ENCODE data around the gene PHF12. TPM values are rescaled to one million over a fixed set of nuclear protein-coding genes. Genes with fewer than 3 reads are reported as not detected.

The PHF12 gene
- total RNA-seq, 1 donor from 2014 or later, result 56.1 TPM

GRCh38 chr17:28888832-28889231, 62.5 kb downstream of the PHF12 start:
- Mint-ChIP-seq H3K9me3 (ENCODE audit: unreplicated experiment) (no peaks in the 10 kb centered on the region), H3K4me1 (ENCODE audit: unreplicated experiment) (peaks cover 48% of the 10 kb centered on the region), H3K36me3 (ENCODE audit: low read depth, unreplicated experiment) (peaks cover 25% of the 10 kb centered on the region), H3K4me3 (ENCODE audit: unreplicated experiment) (no peak overlapping the region), H3K27ac (ENCODE audit: unreplicated experiment) (no peak overlapping the region), H3K27me3 (ENCODE audit: unreplicated experiment) (peaks cover 7% of the 10 kb centered on the region)
- TF ChIP-seq, protein P1, sequence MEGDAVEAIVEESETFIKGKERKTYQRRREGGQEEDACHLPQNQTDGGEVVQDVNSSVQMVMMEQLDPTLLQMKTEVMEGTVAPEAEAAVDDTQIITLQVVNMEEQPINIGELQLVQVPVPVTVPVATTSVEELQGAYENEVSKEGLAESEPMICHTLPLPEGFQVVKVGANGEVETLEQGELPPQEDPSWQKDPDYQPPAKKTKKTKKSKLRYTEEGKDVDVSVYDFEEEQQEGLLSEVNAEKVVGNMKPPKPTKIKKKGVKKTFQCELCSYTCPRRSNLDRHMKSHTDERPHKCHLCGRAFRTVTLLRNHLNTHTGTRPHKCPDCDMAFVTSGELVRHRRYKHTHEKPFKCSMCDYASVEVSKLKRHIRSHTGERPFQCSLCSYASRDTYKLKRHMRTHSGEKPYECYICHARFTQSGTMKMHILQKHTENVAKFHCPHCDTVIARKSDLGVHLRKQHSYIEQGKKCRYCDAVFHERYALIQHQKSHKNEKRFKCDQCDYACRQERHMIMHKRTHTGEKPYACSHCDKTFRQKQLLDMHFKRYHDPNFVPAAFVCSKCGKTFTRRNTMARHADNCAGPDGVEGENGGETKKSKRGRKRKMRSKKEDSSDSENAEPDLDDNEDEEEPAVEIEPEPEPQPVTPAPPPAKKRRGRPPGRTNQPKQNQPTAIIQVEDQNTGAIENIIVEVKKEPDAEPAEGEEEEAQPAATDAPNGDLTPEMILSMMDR (IDR thresholded peaks at IDR 0.05; ENCODE audit: unreplicated experiment), result no peak
- no peak for DNase-seq (ENCODE audit: low spot score)

DNA sequence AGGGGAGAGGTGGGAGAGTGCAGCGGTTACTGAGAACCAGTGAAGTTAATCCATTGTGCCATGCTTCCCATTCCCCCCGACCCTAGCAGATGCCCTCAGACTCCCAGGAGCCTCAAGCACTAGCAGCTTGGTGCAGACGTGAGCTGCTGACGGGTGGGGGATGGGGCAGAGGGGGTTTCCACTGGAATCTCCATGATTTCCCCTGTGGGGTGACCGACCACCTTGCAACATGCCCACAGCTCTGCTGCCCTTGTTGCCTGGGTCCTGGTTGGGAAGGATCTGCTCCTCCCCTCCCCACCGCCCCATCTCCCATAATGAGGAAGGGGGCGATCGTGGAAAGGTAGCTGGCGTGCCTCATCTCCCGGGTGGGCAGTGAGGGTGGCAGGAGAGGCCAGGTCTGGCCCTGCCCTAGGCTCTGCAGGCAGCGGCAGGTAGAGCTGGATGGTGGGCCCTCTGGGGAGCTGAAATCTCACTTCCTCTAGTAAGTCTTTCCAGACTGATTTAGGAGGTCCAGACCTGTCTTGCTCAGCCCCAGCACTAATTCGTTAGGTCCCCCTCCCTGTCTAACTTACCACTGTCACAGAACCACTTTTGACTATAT, 63.3 kb downstream of the PHF12 start:
- H3K4me3 Mint-ChIP-seq (ENCODE audit: unreplicated experiment), result no peak overlapping the region
- TF ChIP-seq, protein P1 (IDR thresholded peaks at IDR 0.05; ENCODE audit: unreplicated experiment), result no peak
- H3K4me1 Mint-ChIP-seq (ENCODE audit: unreplicated experiment), result peaks cover 39% of the 10 kb centered on the region
- no peak for DNase-seq (ENCODE audit: low spot score)
- no peak overlapping the region for H3K27ac Mint-ChIP-seq (ENCODE audit: unreplicated experiment)
- peaks cover 30% of the 10 kb centered on the region for H3K36me3 Mint-ChIP-seq (ENCODE audit: low read depth, unreplicated experiment)
- H3K27me3 Mint-ChIP-seq (ENCODE audit: unreplicated experiment), result peaks cover 7% of the 10 kb centered on the region
- H3K9me3 Mint-ChIP-seq (ENCODE audit: unreplicated experiment), result no peaks in the 10 kb centered on the region

- Mint-ChIP-seq H3K4me3 (ENCODE audit: unreplicated experiment) (no peak overlapping the region), H3K9me3 (ENCODE audit: unreplicated experiment) (no peaks in the 10 kb centered on the region), H3K27ac (ENCODE audit: unreplicated experiment) (no peak overlapping the region), H3K27me3 (ENCODE audit: unreplicated experiment) (peaks cover 7% of the 10 kb centered on the region), H3K36me3 (ENCODE audit: low read depth, unreplicated experiment) (peaks cover 41% of the 10 kb centered on the region), H3K4me1 (ENCODE audit: unreplicated experiment) (peaks cover 23% of the 10 kb centered on the region)
- DNase-seq (ENCODE audit: low spot score), result no peak
- TF ChIP-seq, protein P1 (IDR thresholded peaks at IDR 0.05; ENCODE audit: unreplicated experiment), result no peak
Measured at GRCh38 chr17:28885951-28886350, 65.4 kb downstream of the PHF12 start.

GRCh38 chr17:28885363-28885762, 66.0 kb downstream of the PHF12 start:
- TF ChIP-seq, protein P1 (IDR thresholded peaks at IDR 0.05; ENCODE audit: unreplicated experiment), result no peak
- DNase-seq (ENCODE audit: low spot score), result no peak
- Mint-ChIP-seq H3K27ac (ENCODE audit: unreplicated experiment) (no peak overlapping the region), H3K36me3 (ENCODE audit: low read depth, unreplicated experiment) (peaks cover 43% of the 10 kb centered on the region), H3K4me1 (ENCODE audit: unreplicated experiment) (peaks cover 20% of the 10 kb centered on the region), H3K27me3 (ENCODE audit: unreplicated experiment) (peaks cover 7% of the 10 kb centered on the region), H3K9me3 (ENCODE audit: unreplicated experiment) (no peaks in the 10 kb centered on the region), H3K4me3 (ENCODE audit: unreplicated experiment) (no peak overlapping the region)

DNA sequence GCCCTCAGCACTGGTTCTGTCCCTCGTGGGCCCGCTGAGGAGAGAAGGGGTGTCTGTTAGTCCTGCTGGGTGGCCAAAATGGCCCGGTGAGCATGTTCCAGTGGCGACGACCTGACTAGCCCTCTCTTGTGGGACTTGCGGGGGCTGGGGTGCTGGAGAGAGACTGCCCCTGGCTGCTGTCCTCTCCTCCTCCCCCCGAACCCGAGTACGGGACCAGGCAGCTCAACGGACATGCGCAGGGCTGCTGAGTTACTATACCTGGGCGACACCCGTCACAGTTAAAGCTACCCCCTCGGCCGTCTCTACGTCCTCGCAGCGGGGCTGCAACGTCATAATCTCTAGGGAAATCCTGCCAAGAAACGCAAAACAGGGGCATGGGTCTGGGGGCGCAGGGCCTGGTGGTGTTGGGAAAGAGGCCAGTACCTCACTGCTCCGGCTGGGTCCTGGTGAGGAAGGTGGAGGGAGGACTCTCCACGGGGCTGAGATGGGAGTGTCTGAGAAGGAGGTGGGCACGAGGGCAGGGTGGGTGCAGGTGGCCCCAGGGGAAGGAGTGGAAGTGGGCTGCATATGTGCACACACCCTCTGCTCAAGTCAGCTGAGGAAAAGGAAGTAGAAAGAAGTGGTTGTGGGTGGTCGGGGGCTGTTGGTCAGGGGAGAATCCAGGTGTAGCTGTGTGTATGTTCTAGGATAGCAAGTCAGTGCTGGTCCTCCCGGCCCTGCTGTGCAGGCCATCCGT, 67.2 kb downstream of the PHF12 start:
- H3K4me1 Mint-ChIP-seq (ENCODE audit: unreplicated experiment), result peaks cover 20% of the 10 kb centered on the region
- no peak for DNase-seq (ENCODE audit: low spot score)
- H3K36me3 Mint-ChIP-seq (ENCODE audit: low read depth, unreplicated experiment), result peaks cover 48% of the 10 kb centered on the region
- no peaks in the 10 kb centered on the region for H3K9me3 Mint-ChIP-seq (ENCODE audit: unreplicated experiment)
- TF ChIP-seq, protein P1 (IDR thresholded peaks at IDR 0.05; ENCODE audit: unreplicated experiment), result no peak
- H3K27ac Mint-ChIP-seq (ENCODE audit: unreplicated experiment), result no peak overlapping the region
- peaks cover 7% of the 10 kb centered on the region for H3K27me3 Mint-ChIP-seq (ENCODE audit: unreplicated experiment)
- H3K4me3 Mint-ChIP-seq (ENCODE audit: unreplicated experiment), result no peak overlapping the region

All from endothelial cell (in vitro differentiated cells).